Measurements from ENCODE around the gene DGKD.

DNA sequence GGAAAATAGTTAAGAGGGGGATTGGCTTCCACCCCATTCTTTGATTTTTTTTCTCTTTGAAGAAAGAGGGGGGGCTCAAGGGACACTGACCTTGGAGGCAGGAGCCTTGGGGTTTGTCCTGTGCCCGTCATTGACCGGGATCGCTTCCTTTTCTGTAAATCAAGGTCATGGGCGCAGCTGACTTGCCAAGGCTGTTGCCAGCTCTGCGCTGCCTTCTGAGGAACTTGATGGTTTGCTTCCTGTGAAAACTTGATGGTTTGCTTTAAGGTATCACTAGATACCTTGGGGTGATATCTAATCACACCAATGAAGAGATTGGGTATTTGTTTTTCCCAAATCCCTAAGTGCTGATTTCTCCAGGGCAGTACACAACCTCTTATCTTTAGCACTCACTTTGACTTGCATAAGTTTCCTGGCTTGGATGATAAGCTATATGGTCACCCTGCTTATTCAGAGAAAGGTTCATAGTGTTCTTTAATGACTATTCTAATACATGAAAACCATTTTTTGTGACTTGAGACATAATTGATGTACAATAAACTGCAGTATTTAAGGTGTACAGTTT is 56.0 kb downstream of the DGKD start:
- no peak for TF ChIP-seq ZNF274 (IDR thresholded peaks at IDR 0.05; ENCODE audit: low read depth, low read length)
- TF ChIP-seq YY1 (IDR thresholded peaks at IDR 0.05; ENCODE audit: insufficient read depth, insufficient read length), result no peak
- no peak for TF ChIP-seq SUZ12 (IDR thresholded peaks at IDR 0.05; ENCODE audit: extremely low read depth, insufficient read depth, insufficient read length)

Data from NT2/D1 (cell line).